ENCODE measurements around the gene CHCHD6.

The CHCHD6 gene

DNA sequence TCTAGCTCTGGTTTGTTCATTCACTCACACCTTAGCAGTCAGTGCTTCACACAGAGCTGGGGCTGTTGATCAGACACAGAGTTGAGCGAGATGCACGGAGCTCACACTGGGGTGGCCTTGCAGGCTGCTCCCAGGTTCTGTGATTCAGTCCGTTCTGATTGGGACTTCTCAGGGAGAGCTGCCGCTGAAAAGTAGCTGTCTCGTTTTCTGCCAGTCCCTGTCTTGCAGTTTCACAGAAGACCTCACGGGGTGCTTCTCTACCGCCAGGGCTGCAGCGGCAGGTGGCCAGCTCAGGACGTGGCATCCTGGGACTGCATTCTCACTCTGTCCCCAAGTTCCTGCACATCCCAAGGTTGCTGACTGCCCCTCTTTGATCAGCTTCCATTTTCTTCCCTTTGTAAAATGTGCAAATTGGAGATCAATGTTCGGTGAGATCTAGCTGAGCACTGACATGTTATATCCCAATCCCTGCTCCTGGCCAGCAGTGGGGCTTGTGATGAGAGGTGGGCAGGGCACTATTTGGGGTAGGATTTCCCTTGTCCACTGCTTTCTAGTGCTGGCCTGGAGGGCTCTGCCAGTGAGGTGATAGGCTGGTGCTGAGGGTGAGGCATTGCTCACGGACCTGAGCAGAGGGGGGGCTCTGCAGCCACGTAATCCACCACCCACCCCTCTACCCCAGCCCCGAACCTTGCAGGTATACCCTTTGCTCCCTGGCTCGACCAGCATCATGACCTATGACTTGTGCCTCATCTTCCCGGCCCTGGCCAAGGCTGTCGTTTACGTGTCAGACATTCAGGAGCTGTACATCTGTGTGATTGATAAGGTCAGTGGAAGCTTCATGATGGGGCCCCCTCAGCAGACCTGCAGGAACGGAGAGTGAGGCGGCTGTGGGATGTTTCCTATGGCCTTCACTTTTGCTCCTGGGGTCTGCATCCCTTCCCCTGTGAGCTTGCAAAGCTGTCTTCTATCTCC, 43.8 kb upstream of the CHCHD6 start:
- no peak overlapping the region for H3K4me3 ChIP-seq (ENCODE audit: low read length)
- TF ChIP-seq, protein P1, sequence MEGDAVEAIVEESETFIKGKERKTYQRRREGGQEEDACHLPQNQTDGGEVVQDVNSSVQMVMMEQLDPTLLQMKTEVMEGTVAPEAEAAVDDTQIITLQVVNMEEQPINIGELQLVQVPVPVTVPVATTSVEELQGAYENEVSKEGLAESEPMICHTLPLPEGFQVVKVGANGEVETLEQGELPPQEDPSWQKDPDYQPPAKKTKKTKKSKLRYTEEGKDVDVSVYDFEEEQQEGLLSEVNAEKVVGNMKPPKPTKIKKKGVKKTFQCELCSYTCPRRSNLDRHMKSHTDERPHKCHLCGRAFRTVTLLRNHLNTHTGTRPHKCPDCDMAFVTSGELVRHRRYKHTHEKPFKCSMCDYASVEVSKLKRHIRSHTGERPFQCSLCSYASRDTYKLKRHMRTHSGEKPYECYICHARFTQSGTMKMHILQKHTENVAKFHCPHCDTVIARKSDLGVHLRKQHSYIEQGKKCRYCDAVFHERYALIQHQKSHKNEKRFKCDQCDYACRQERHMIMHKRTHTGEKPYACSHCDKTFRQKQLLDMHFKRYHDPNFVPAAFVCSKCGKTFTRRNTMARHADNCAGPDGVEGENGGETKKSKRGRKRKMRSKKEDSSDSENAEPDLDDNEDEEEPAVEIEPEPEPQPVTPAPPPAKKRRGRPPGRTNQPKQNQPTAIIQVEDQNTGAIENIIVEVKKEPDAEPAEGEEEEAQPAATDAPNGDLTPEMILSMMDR (conservative IDR thresholded peaks at IDR 0.05; ENCODE audit: low read length): peak; percentile 30
- no peak for DNase-seq (ENCODE audit: low read depth)

DNA sequence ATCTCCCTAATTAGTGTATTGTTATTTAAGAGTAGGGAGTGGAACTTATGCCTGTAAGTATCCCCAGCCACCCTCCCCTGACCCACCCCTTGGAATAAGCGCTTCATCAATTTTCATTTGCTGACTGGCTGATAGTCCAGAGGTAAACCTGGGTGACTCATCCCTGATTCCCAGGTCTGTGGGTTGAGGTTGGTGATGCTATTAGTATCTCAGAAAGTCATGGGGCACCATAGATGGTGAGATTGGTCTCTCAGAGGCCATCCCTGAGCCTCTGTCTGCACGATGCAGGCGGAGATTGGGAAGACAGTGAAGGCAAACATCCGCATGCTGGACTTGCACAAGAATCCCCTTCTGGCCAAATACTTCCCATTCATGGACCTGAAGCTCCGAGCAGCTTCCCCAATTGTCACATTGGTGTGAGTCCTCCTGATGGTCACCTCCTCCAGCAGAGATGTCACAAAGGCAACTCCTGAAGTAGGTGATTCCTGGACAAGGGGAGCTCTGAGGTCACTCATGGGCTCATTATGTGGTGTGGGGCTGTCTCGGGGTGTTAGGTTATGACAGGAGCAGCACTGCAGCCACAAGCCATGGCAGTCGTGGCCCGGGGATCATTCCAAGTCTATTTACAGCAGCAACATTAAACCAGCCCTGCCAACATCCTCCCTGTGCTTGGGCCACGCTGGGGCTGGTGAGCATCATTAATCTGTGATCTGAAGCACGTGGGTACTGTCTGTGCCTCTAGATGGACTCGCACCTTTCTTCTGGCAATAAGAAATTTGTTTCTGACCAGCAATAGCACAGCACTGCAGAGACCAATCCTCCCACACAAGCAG, 42.3 kb upstream of the CHCHD6 start:
- no peak overlapping the region for H3K4me3 ChIP-seq (ENCODE audit: low read length)
- DNase-seq (ENCODE audit: low read depth): no peak
- TF ChIP-seq, protein P1 (conservative IDR thresholded peaks at IDR 0.05; ENCODE audit: low read length): no peak

DNA sequence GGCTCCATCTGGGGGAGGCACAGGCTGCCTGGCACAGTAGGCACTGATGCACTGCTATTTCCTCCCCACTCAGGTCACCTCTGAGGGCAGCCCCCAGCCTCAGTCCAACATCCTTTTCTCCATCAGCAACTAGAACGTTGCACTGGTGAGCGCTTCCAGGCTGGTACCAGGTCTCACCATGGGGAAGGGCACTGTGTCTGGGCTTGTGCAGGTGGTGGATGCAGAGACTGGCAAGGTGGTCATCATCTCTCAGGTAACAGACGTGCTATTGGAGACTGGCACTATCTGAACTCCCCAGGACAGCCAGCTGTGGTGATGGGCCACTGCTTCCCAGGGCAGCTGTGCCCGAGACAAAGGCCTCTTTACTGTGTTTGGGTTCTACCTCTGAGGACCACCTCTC, 40.8 kb upstream of the CHCHD6 start:
- no peak overlapping the region for H3K4me3 ChIP-seq (ENCODE audit: low read length)
- TF ChIP-seq, protein P1 (conservative IDR thresholded peaks at IDR 0.05; ENCODE audit: low read length): no peak
- DNase-seq (ENCODE audit: low read depth): no peak

DNA sequence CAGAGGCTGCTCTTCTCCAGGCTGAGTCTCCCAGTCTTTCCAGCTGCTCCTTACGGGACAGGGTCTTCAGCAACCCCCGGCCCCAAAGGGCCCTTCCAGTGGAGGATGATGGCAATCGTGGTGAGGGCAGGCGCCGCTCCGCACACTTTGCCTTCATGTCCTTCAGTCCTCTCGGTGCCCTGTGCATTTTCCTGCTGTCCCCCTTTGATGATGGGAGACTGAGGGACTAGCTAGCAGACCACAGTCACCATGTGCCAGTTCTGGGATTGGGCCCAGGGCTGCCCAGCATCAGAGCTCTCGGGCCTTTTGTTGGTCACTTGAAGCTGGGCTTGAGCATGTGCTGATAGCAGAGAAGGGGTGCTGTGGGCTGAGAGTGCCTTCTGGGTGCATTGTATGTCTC, 40.3 kb upstream of the CHCHD6 start:
- TF ChIP-seq, protein P1 (conservative IDR thresholded peaks at IDR 0.05; ENCODE audit: low read length): no peak
- DNase-seq (ENCODE audit: low read depth): no peak
- no peak overlapping the region for H3K4me3 ChIP-seq (ENCODE audit: low read length)

DNA sequence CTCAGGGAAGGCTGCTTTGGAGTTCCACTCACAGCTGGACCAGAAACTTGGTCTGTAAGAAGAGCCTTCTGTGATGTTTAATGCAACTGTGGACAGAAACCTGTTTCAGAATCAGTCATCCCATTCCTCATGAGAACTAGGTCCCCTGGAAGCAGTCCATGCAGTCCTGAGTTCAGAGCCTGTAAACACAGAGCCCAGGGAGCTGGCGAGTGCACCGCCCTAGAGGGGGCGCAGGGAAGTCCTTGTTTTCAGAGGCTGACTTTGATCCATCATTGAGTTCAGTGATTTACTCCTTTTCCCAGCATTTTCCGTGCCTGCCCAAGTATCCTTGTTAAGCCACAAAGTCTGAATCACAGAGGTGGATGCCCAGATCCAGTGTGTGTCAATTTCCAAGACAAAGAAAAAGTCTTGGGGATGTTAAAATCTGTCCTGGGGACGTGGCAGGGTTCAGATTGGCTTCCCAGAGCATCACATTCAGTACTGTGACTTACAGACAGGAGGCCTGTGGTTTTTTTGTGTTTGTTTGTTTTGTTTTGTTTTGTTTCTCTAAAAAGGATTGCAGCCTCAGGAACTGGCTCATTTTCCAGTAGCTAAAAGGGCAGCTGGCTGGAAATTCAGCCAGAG, 39.3 kb upstream of the CHCHD6 start:
- TF ChIP-seq, protein P1 (conservative IDR thresholded peaks at IDR 0.05; ENCODE audit: low read length): peak; percentile 12; the same call in 1 of the 2 replicates
- DNase-seq (ENCODE audit: low read depth): peak; percentile 46
- no peak overlapping the region for H3K4me3 ChIP-seq (ENCODE audit: low read length)

DNA sequence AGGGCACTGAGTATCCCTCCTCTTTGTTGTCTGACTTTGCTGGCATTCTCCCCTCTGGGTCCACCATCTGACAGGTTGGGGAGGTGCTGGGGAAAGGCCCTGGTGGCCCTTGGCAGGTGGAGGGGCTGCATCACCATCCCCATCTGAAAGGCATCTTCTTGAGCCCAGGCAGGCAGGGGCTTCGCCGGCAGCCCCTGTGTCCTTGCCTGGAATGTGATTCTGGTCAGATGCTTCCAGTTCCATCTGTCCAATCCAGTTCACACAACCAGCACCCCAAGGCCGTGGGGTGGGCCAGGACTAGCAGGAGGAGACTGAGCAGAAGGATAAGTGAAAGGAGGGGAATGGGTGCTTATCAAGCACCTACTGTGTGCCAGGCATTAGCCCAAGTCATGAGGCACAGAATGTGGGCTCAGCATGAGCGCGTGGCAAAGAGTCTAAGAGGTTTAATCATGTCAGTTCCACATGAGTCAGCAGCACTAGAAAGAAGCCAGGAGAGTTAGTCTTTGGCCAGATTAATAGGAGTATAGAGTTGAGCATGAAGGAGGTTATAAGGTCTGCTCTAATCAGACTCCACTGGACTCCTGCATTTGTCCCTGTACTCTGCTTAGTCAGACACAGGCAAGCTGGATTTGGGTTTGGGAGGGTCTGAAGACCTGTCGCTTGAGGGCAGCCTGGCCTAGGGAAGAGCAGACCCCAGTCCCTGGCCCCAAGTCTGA, 38.7 kb upstream of the CHCHD6 start:
- H3K4me3 ChIP-seq (ENCODE audit: low read length): no peak overlapping the region
- TF ChIP-seq, protein P1 (conservative IDR thresholded peaks at IDR 0.05; ENCODE audit: low read length): no peak
- no peak for DNase-seq (ENCODE audit: low read depth)
